Osteoblast (primary cell): ENCODE data around the gene MPPED2. TPM values are rescaled to one million over a fixed set of nuclear protein-coding genes. Genes with fewer than 3 reads are reported as not detected.

Experiments
- DNase-seq: peaks from one replicate; pipeline ENCODE4 v3.0.0; 2011; ENCODE audit warnings: low spot score, mixed read lengths; ENCODE audit not compliant: insufficient read length; ENCODE audit errors: missing footprints
- H2AFZ ChIP-seq: 2 replicates; pipeline ENCODE4 v1.6.0; 2011; ENCODE audit warnings: mild to moderate bottlenecking, low read length
- H3K27ac ChIP-seq: 2 replicates; pipeline ENCODE4 v1.5.1; 2011; ENCODE audit warnings: mild to moderate bottlenecking, low read depth, low read length, moderate library complexity
- H3K27me3 ChIP-seq: 2 replicates; pipeline ENCODE4 v1.6.0; 2012; ENCODE audit warnings: mild to moderate bottlenecking, control low read depth, inconsistent platforms, low read length, moderate library complexity; ENCODE audit not compliant: insufficient read depth
- H3K36me3 ChIP-seq: 2 replicates; pipeline ENCODE4 v1.5.1; 2011; ENCODE audit warnings: mild to moderate bottlenecking, low read length, control low read depth, moderate library complexity; ENCODE audit not compliant: insufficient read depth
- H3K4me1 ChIP-seq: 2 replicates; pipeline ENCODE4 v1.5.1; 2011; ENCODE audit warnings: mild to moderate bottlenecking, low read length, control low read depth, moderate library complexity; ENCODE audit not compliant: insufficient read depth
- H3K4me2 ChIP-seq: 2 replicates; pipeline ENCODE4 v1.6.0; 2011; ENCODE audit warnings: mild to moderate bottlenecking, low read length; ENCODE audit not compliant: insufficient read depth
- H3K4me3 ChIP-seq: fragments of 200-600 bp; sonication (generic); 3 replicates; pipeline ENCODE4 v1.5.1; 2012; ENCODE audit warnings: mild to moderate bottlenecking, low read length, inconsistent platforms; ENCODE audit not compliant: insufficient read depth
- H3K79me2 ChIP-seq: 2 replicates; pipeline ENCODE4 v1.6.0; 2012; ENCODE audit warnings: mild to moderate bottlenecking, low read length, control low read depth, inconsistent platforms; ENCODE audit not compliant: insufficient read depth
- H3K9me3 ChIP-seq: 2 replicates; pipeline ENCODE4 v1.5.1; 2011; ENCODE audit warnings: low read depth, low read length, control low read depth
- H4K20me1 ChIP-seq: 2 replicates; pipeline ENCODE4 v1.6.0; 2012; ENCODE audit warnings: mild to moderate bottlenecking, low read length, control low read depth; ENCODE audit not compliant: insufficient read depth
- total RNA-seq: library from RNA; depleted of rRNA; stranded (reverse); fragments of >200 nt; gene quantifications from 2 replicates; pipeline ENCODE4 v1.2.3, GENCODE V29; 2012
- TF ChIP-seq, protein P1 (sequence below): IDR thresholded peaks from 2 replicates; pipeline ENCODE4 v1.5.1; 2011; ENCODE audit warnings: mild to moderate bottlenecking, low read depth, low read length, moderate library complexity; ENCODE audit errors: extremely low read depth

MPPED2 gene
- total RNA-seq, 1 donor = 2.2 TPM

DNA sequence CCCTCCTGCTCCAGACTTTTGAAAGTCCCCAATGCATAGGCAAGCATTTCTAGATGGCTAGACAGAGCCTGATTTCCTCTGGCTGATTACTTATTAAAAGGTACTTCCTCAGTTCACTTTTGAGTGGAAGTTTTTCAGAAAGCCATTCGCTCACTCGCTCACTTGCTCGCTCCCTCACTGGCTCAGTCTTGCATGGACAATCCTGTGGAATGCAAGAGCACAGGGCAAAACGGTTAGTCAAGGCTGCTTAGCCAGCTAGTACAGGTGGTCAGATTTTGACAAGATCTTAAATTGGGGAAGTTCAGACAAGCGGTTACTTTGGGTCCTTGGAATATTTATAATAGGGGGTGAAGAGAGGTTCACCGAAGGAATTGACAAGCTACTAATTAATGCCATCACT is 162.3 kb downstream of the MPPED2 start:
- Histone ChIP-seq H3K9me3 (no peaks in the 10 kb centered on the region), H2AFZ (no peak overlapping the region), H3K27ac (no peak overlapping the region), H3K27me3 (no peaks in the 10 kb centered on the region), H3K4me2 (no peak overlapping the region), H3K36me3 (no peaks in the 10 kb centered on the region), H3K79me2 (no peaks in the 10 kb centered on the region), H3K4me3 (no peak overlapping the region), H4K20me1 (no peaks in the 10 kb centered on the region), H3K4me1 (no peaks in the 10 kb centered on the region)
- no peak for DNase-seq
- TF ChIP-seq, protein P1, sequence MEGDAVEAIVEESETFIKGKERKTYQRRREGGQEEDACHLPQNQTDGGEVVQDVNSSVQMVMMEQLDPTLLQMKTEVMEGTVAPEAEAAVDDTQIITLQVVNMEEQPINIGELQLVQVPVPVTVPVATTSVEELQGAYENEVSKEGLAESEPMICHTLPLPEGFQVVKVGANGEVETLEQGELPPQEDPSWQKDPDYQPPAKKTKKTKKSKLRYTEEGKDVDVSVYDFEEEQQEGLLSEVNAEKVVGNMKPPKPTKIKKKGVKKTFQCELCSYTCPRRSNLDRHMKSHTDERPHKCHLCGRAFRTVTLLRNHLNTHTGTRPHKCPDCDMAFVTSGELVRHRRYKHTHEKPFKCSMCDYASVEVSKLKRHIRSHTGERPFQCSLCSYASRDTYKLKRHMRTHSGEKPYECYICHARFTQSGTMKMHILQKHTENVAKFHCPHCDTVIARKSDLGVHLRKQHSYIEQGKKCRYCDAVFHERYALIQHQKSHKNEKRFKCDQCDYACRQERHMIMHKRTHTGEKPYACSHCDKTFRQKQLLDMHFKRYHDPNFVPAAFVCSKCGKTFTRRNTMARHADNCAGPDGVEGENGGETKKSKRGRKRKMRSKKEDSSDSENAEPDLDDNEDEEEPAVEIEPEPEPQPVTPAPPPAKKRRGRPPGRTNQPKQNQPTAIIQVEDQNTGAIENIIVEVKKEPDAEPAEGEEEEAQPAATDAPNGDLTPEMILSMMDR = no peak

DNA sequence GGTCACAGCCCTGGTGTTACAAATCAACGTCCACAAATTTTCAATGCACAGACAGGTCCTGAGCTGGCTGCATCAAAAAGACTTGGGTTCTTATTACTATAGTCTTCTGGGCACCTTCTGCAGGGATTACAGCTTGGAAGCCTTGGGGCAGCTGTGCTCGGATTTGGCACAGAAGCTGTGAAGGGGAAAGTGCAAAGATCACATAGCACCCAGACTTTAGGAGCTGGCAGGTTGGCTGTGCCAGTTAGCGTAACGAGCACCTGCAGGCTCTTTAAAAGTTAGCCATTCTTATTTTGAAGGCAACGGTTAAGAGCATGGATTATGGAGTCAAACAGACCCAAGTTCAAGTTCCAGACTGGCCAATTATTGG is 162.9 kb downstream of the MPPED2 start:
- H2AFZ ChIP-seq = no peak overlapping the region
- no peak for DNase-seq
- TF ChIP-seq, protein P1 = no peak
- H3K9me3 ChIP-seq = no peaks in the 10 kb centered on the region
- H3K4me1 ChIP-seq = no peaks in the 10 kb centered on the region
- no peaks in the 10 kb centered on the region for H3K36me3 ChIP-seq
- H4K20me1 ChIP-seq = no peaks in the 10 kb centered on the region
- no peaks in the 10 kb centered on the region for H3K27me3 ChIP-seq
- H3K79me2 ChIP-seq = no peaks in the 10 kb centered on the region
- no peak overlapping the region for H3K4me3 ChIP-seq
- no peak overlapping the region for H3K27ac ChIP-seq
- no peak overlapping the region for H3K4me2 ChIP-seq

DNA sequence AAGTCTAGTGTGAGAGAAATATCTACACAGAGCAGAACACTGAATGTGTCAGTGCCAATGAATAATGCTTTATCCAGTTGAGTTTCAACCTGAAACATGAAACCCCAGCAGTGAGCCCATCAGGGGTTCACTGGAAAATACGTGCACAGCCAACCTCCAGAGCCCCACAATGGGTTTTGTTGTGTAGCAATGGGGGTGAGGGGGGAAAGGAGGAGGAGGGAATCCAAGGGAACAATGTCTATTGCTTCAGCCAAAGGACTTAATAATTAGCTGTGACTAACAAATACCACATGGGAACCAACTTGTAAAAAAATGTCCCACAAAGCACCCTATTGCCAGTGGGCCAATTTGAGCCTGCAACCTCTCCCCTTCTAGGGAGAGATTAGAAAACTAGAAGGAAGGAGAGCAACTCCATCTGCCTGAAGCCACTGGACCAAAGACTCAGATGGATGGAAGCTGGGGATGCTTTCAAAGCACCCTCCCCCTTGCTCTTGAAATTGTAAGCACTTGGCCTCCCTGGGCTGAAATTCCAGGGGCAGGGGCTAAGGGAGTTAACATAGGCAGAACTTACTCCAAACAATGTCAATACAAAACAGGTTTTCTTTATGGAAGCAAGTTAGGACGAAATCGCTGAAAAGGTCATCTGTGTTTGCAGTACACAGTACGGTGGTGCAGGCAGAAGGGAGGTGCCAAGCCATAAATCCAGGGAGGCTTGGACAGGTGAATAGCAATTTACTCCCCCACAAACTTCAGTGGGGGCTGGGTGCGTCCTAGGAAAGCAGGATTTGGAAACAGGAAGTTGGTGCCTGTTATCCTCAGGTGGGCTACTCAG is 163.5 kb downstream of the MPPED2 start:
- Histone ChIP-seq H3K79me2 (no peaks in the 10 kb centered on the region), H3K4me1 (no peaks in the 10 kb centered on the region), H3K9me3 (no peaks in the 10 kb centered on the region), H3K4me3 (no peak overlapping the region), H3K36me3 (no peaks in the 10 kb centered on the region), H3K27me3 (no peaks in the 10 kb centered on the region), H3K4me2 (no peak overlapping the region), H2AFZ (no peak overlapping the region), H4K20me1 (no peaks in the 10 kb centered on the region), H3K27ac (no peak overlapping the region)
- TF ChIP-seq, protein P1 = no peak
- no peak for DNase-seq

DNA sequence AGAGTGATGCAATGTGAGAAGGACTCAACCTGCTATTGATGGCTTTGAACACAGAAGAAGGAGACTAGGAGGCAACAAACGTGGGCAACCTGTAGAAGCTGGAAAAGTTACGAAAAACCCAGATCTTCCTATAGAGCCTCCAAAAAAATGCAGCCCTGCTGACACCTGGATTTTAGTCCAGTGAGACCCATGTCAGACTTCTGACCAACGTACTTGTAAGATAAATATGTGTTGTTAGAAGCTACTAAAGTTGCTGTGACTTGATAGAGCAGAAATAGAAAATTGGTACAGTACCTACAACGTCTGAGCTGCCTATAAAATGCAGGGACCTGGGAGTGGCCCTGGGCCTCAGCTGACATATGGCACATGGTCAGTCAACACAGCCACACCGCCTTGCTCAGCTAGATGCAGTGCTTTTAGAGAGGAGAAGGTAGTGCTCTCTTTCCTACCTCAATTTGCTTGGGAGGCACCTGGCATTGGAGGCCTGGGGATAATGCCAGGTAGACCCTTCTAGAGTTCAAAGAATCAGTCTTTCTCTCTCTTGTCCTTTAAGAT is 165.8 kb downstream of the MPPED2 start:
- H3K9me3 ChIP-seq = no peaks in the 10 kb centered on the region
- H3K27ac ChIP-seq = no peak overlapping the region
- no peaks in the 10 kb centered on the region for H3K79me2 ChIP-seq
- TF ChIP-seq, protein P1 = no peak
- DNase-seq = no peak
- no peaks in the 10 kb centered on the region for H3K4me1 ChIP-seq
- no peaks in the 10 kb centered on the region for H4K20me1 ChIP-seq
- H3K4me3 ChIP-seq = no peak overlapping the region
- H2AFZ ChIP-seq = no peak overlapping the region
- H3K4me2 ChIP-seq = no peak overlapping the region
- no peaks in the 10 kb centered on the region for H3K36me3 ChIP-seq
- H3K27me3 ChIP-seq = no peaks in the 10 kb centered on the region
